ENCODE results near the gene FCMR.
A peak's percentile ranks its signal among the peaks of the same experiment; 100 is the strongest.

FCMR gene

DNA sequence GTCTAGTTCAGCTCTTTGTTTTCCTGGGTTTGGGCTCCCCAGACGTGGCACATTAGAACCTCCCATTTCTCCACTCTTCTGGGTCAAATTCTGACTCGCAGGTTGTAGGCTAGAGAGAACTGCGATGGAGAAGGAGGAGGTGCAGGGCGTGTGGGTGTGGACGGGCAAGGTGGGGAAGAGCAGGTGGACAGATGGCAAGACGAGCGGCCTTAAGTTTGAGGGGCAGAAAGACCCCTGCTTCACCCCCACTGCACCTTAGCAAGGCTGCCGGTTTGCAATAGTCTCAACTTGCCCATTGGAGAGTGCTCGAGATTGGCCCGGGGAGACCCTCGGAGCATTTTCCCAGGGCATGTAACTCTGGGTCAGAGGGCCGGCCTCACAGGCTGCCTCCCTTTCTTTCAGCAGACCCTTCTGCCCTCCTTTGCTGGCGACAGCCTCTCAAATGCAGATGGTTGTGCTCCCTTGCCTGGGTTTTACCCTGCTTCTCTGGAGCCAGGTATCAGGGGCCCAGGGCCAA, 22.8 kb downstream of the FCMR start:
- DNase-seq = peak; percentile 51

- DNase-seq = peak; percentile 52
These were observed 23.4 kb downstream of the FCMR start for GRCh38 chr1:206898089-206898914.

GRCh38 chr1:206897175-206897574, 24.6 kb downstream of the FCMR start, which contains the start of gene IL24:
Gene IL24 (plus strand): TSS chr1:206897443. CDS start chr1:206897833, 390 bp downstream.
- DNase-seq = peak; percentile 72

DNA sequence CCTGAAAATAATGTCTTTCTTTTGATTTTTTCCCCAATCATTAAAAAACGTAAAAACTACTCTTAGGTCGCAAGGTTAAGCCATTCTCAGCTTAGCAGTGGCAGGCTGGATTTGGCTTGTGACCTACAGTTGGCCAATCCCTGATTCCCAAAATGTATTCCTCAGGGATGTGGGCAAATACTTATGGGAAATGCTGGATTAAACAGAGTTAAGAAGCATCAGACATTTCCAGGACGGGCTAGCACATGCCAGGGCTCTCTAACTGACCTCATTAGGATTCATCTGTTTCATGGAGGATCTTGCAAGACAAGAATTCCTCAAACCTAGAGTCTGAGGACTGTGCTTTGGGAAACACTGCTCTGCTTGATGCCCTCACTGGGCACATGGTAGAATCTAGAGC, 25.5 kb downstream of the FCMR start:
- no peak for DNase-seq

DNA sequence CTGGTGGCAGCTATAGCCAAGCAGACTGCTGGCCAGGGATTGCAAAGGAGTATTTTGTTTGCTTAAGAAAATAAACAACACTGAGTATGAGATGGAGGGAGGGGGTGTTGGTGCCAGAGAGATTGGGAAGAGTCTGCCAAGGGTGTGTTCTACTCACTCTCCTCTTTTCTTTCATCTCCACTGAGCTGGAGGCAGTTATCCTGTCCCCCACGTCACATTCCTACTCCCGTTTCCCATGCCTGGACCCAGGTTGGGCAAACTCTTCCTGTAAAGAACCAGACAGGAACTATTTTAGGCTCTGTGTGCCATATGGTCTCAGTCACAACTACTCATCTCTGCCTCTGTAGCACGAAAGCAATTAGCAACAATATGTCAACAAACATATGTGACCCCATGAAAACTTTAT, 25.9 kb downstream of the FCMR start:
- no peak for DNase-seq

- peak; percentile 46 for DNase-seq
These were observed 26.4 kb downstream of the FCMR start for GRCh38 chr1:206895325-206895724.

GRCh38 chr1:206893380-206893779, 28.4 kb downstream of the FCMR start:
- DNase-seq = no peak

- DNase-seq = no peak
These were observed 29.3 kb downstream of the FCMR start for GRCh38 chr1:206892351-206892984.

DNA sequence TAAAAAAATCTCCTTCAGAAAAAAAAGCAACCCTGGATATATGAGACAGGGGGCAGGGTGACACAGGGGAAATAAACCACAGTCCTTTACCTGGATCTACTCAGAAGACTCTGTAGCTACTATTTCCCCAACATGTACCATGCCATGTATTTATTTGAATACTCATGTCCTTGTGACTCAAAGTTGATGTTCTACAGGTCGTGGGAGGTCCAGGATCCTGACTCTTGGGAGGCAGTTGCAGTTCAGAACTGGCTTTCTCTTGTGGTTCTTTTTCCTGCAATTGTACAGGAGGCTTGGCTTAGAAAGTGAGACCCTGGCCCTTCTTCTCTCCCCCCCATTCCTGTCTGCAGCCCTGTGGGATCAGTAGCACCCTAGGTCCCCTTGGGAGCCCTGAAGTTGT, 30.3 kb downstream of the FCMR start:
- no peak for DNase-seq

DNA sequence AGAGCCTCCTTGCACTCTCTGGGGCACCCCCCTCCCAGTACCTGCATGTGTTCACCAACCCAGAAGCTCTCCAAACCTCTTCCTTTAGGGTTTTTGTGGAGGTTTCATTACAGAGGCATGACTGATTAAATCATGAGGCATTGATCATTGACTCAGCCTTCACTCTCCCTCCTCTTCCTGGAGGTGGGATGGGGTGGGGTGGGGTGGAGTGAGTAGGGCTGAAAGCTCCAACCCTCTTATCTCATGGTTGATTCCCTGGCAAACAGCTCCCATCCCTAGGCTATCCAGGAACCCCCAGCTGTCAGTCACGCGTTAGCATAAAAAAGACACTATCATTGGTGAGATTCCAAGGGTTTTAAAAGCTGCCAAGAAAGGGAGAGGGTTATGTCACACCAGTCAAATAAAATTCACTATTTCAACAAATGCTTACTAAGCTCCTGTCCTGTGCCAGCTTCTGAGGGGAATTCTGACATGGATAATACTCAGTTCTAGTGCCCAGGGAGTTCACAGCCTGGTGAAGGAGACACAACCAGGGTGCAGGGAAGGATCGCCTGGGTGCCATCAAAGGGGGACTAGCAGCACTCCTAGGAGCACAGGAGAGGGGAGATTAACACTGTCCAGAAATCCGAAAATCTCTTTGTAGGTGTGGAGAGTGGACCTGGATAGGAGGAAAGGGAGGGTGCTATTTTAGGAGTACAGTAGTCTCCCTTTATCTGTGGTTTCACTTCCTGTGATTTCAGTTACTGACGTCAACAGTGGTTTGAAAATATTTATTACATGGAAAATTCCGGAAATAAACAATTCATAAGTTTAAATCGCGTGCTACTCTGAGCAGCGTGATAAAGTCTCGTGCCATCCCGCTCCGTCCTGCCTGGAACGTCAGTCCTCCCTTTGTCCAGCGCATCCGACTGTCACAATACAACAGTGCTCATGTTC, 31.3 kb downstream of the FCMR start:
- no peak for DNase-seq

- no peak for DNase-seq
These were observed 34.0 kb downstream of the FCMR start for GRCh38 chr1:206887701-206888100.

DNA sequence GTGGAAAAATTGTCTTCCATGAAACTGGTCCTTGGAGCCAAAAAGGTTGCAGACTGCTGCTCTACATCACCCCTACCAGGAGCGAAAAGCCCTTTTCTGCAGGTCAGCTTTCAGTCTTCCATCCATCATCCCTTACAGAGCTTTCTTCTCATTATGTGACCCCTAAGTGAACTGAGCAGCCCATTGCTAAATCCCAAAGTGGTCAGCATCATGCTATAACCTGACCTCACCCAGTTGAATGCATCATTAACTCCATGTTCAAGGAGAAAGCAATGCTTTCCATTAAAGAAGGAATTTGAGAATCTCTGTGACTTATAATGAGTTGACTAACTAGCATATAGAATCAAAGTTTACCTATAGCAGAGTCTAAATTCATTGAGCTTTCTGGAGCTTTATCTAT, 34.9 kb downstream of the FCMR start:
- no peak for DNase-seq

GRCh38 chr1:206885341-206886060, 36.2 kb downstream of the FCMR start:
- no peak for DNase-seq

DNA sequence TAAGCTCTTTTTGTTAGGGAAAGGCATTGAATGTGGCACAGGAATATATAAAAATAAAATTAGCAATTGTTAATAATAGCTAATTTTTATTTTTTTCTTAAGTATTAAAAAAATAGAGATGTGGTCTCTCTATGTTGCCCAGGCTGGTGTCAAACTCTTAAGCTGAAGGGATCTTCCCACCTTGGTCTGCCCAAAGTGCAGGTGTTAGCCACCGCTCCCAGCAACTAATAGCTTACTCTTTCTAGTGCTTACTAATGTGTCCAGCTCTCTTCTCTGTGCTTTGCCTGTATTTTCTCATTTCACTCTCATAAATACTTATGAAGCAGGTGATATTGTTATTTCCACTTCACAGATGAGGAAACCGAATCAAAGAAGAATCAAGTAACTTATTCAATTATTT, 37.9 kb downstream of the FCMR start:
- DNase-seq = no peak

- DNase-seq = no peak
These were observed 38.6 kb downstream of the FCMR start for GRCh38 chr1:206883160-206883559.

GRCh38 chr1:206882555-206882954, 39.2 kb downstream of the FCMR start:
- DNase-seq = no peak

DNA sequence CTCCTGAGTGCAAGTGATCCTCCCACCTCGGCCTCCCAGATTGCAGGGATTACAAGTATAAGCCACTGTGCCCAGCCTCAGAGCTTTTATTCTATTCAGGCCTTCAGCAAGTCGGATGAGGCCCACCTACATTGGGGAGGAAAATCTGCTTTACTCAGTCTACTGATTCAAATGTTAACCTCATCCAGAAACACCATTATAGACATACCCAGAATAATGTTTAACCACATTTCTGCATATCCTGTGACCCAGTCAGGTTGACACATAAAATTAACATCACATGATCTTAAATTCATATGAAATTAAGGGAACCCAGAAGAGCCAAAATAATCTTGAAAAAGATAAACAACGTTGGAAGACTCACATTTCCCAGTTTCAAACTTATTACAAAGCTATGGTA, 41.4 kb downstream of the FCMR start:
- DNase-seq = no peak

DNA sequence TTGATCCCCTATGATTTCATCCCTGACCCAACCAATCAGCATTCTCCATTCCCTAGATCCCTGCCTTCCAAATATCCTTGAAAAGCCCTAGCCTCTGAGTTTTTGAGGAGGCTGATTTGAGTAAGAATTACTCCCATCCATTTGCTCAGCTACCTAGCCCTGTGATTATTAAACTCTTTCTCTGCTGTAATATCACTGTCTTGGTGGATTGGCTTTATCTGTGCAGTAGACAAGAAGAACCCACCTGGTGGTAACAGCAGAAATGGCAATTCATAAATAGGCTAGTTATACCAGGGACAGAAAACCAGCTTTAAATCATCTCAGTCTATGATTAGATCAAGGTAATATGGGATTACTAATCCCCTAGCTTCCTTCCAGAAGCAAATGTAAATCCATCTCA, 43.3 kb downstream of the FCMR start:
- no peak for DNase-seq

GRCh38 chr1:206875752-206876377, 45.9 kb downstream of the FCMR start:
- DNase-seq = no peak

GRCh38 chr1:206873603-206874188, 48.0 kb downstream of the FCMR start:
- DNase-seq = no peak

DNA sequence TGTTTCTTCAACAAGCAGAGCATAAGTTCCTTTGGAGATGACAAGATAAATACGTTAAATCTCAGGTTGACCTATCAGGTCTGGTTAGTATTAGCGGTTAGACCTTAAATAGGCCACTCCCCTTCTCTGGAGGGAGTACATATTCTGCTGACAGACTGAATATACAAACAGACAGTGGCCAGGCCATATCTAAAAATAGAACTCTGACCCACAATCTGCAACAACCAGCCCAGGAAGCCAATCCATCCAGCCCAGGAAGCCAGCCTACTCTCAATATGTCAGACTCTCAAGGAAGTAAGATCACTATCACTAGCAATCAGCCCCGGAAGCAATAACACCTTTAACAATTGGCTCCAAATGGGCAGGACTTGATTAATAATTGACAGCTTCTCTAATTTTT, 49.6 kb downstream of the FCMR start:
- no peak for DNase-seq

DNA sequence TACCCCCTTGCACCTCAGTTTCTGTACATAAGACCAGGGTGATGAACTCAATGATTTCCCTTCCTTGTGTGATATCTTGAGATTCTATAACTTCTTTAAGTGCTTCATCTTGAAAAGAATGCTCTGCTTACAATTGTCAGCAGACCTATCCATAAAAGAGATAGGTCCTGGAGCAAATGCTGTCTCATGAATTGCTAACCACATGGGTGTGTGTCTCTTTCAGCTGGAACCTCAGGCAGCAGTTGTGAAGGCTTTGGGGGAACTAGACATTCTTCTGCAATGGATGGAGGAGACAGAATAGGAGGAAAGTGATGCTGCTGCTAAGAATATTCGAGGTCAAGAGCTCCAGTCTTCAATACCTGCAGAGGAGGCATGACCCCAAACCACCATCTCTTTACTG, 53.5 kb downstream of the FCMR start:
- no peak for DNase-seq

All from activated CD8-positive, alpha-beta memory T cell treated with anti-CD3 and anti-CD28 coated beads, Interleukin-2, amount 50 U/mL, for 48 hours (primary cell).